ENCODE results near the gene STATH.
"Not testable (repeated sequence)": the region's sequence is repeated elsewhere in the genome, so short reads cannot be mapped to it uniquely, and the experiment has no call there.

STATH gene

GRCh38 chr4:70008771-70009170 lies 13.0 kb downstream of the STATH start:
- no peak for DNase-seq (ENCODE audit: low read depth)
- no peak for TF ChIP-seq CTCF (IDR thresholded peaks at IDR 0.05; ENCODE audit: control insufficient read depth, extremely low read depth, insufficient read depth)
- no peak overlapping the region for H3K4me3 ChIP-seq (ENCODE audit: low read depth, low read length)

DNA sequence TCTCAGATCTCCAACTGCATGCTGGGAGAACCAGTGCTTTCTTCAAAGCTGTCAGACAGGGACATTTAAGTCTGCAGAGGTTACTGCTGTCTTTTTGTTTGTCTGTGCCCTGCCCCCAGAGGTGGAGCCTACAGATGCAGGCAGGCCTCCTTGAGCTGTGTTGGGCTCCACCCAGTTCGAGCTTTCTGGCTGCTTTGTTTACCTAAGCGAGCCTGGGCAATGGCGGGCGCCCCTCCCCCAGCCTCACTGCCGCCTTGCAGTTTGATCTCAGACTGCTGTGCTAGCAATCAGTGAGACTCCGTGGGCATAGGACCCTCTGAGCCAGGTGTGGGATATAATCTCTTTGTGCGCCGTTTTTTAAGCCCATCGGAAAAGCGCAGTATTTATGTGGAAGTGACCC lies 23.2 kb downstream of the STATH start:
- DNase-seq (ENCODE audit: low read depth): not testable (repeated sequence)

DNA sequence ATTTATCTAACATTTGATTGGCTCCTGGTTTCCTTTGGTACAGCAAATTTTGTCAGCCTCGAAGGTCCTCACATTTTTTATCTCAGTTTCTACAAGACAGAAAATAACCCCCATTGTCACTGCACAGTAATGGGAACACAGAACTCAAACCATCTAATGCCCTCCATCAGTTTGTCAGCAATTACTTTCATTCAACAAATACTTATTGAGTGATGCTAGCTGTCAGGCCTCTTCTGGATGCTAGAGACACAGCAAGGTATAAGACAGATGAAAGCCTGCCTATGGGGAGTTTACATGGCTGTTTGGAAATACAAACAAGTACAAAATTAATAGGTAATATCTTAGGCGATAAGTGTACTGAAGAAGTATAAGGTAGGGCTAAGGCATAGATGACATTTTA lies 27.5 kb downstream of the STATH start:
- TF ChIP-seq CTCF (IDR thresholded peaks at IDR 0.05; ENCODE audit: control insufficient read depth, extremely low read depth, insufficient read depth): no peak
- DNase-seq (ENCODE audit: low read depth): no peak
- H3K4me3 ChIP-seq (ENCODE audit: low read depth, low read length): no peak overlapping the region

More for the DNA sequence above, 23.2 kb downstream of the STATH start:
- not testable (repeated sequence) for H3K4me3 ChIP-seq (ENCODE audit: low read depth, low read length)

DNA sequence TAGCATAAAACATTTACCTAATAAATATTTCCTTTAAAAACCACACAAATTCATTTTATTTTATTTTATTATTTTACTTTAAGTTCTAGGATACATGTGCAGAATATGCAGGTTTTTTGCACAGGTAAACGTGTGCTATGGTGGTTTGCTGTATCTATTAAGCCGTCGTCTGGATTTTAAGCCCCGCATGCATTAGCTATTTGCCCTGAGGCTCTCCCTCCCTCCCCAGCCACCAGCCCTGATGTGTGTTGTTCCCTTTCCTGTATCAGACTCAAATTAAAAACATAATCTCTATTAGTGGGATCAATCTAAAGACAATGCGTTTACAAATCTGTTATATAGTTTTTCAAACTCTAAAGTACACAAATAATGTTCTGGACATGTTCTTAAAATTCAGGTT lies 31.2 kb downstream of the STATH start:
- no peak for TF ChIP-seq CTCF (IDR thresholded peaks at IDR 0.05; ENCODE audit: control insufficient read depth, extremely low read depth, insufficient read depth)
- H3K4me3 ChIP-seq (ENCODE audit: low read depth, low read length): no peak overlapping the region
- no peak for DNase-seq (ENCODE audit: low read depth)

GRCh38 chr4:70028159-70028558 lies 32.4 kb downstream of the STATH start, which contains the start of gene HTN3:
Gene HTN3, plus strand, starts transcription at chr4:70028459. Its CDS starts 2,282 bp downstream, at chr4:70030741.
- not testable (repeated sequence) for DNase-seq (ENCODE audit: low read depth); H3K4me3 ChIP-seq (ENCODE audit: low read depth, low read length)

- not testable (repeated sequence) for H3K4me3 ChIP-seq (ENCODE audit: low read depth, low read length); DNase-seq (ENCODE audit: low read depth)
Measured at GRCh38 chr4:70037559-70037958, 41.8 kb downstream of the STATH start.

DNA sequence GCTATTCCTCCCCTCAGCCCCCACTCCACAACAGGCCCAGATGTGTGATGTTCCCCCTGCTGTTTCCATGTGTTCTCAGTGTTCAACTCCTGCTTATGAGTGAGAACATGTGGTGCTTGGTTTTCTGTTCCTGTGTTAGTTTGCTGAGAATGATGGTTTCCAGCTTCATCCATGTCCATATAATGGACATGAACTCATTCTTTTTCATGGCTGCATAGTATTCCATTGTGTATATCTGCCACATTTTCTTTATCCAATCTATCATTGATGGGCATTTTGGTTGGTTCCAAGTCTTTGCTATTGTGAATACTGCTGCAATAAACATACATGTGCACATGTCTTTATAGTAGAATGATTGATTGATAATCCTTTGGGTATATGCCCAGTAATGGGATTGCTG lies 44.2 kb downstream of the STATH start:
- DNase-seq (ENCODE audit: low read depth); H3K4me3 ChIP-seq (ENCODE audit: low read depth, low read length): not testable (repeated sequence)

DNA sequence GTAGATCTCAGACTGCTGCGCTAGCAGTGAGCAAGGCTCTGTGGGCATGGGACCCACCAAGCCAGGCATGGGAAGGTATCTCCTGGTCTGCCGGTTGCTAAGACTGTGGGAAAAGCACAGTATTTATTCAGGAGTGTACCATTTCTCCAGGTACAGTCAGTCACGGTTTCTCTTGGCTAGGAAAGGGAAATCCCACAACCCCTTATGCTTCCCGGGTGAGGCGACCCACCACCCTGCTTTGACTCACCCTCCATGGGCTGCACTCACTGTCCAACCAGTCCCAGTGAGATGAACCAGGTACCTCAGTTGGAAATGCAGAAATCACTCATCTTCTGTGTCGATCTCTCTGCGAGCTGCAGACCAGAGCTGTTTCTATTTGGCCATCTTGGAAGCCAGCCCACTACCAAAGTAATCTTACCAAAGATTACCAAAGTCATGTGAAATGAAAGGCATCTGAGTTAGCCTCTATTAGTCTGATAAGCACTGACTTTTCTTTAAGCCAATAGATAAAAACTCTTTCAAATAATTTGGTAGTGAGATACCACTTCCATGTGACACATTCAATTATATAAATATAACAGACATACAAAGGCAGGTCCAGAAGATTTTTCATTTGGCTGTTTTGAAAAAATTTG lies 46.0 kb downstream of the STATH start:
- DNase-seq (ENCODE audit: low read depth): no peak
- H3K4me3 ChIP-seq (ENCODE audit: low read depth, low read length): no peak overlapping the region
- no peak for TF ChIP-seq CTCF (IDR thresholded peaks at IDR 0.05; ENCODE audit: control insufficient read depth, extremely low read depth, insufficient read depth)

DNA sequence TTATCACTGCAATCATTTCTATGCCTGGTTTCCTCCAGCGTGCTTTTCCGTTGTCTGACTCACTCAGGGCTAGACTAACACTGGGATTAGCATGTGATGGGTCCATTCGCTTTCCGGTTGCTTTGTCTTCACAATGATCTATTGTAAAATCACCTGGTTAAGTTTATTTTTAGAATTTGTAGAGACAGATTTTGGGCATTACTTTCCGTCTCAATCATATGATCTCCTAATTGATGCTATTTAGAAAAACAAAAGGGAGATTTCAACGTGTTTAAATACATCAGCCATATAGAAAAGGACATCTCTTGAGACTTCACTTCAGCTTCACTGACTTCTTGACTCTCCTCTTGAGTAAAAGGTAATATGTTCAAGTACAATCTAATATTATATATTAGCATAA lies 54.4 kb downstream of the STATH start, which contains the start of gene HTN1:
Gene HTN1, plus strand, starts transcription at position 301 of the 400 bp plus-strand sequence. CDS start 2,639 bp downstream, outside the sequence.
- H3K4me3 ChIP-seq (ENCODE audit: low read depth, low read length); DNase-seq (ENCODE audit: low read depth): not testable (repeated sequence)
